Measurements from ENCODE around the gene GRAMD4.

The GRAMD4 gene

DNA sequence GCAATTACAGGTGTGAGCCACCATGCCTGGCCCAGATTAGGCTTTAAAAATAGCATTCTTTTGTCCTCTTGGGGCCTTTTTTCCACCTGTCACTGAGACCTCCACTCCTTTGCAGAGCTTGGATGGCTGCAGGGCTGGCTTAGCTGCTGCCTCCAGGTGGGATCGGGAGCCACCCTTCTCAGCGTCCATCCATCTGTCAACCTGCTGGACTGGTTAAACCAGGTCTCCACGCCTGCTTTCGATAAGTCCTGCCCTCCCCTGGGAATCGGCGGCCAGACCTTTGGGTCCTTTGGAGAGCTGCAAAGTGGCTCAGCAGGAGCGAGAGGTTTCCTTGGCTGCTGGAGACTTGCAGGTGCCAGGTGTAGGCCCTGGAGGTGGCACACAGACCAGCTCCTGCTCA, 23.4 kb upstream of the GRAMD4 start:
- DNase-seq (ENCODE audit: low read depth), result no peak

DNA sequence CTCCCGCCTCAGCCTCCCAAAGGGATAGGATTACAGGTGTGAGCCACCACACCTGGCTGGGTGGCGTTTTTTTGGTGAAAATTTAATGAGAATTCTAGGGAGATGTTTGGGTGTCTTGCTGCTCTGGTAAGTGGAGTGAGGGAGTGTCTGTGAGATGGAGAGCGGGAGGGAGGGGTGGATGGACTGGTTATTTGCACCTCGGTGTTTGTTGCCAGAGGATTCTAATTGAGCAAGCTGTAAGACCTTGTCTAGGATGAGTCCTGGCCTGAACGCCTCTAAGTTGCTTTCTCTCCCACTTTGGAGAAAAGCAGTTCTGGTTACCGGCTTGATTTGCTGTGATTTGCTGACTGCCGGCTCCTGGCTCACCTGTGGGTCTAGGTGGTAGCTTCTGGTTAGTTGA, 22.0 kb upstream of the GRAMD4 start:
- no peak for DNase-seq (ENCODE audit: low read depth)

DNA sequence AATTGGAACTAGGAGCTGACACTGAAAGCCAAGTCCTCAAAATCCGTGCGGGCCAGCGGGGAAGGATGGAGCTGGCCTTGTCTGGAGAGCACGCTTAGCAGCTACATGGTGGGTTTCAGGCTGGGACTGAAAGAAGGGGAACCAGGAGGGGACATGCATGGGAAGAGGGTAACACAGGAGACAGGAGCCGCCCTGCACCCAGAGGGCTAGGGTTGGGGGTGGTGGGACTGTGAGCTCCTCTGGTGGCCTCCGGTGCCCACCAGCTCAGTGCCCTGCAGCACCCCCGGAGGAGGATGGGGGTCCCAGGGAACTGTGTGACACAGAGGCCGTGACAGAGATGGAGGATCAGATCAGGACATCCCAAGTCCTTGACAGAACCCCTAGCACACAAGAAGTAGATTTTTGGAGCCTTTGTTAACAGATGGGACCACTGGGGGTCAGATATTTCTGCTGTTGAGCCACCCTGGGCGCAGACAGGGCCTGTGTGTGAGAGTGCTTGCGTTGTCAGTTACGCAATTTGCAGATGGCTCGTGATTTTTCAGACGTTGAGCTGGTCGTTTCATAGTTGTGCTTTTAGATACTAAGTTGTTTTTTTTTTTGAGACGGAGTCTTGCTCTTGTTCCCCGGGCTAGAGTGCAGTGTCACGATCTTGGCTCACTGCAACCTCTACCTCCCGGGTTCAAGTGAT, 21.3 kb upstream of the GRAMD4 start:
- DNase-seq (ENCODE audit: low read depth), result no peak

DNA sequence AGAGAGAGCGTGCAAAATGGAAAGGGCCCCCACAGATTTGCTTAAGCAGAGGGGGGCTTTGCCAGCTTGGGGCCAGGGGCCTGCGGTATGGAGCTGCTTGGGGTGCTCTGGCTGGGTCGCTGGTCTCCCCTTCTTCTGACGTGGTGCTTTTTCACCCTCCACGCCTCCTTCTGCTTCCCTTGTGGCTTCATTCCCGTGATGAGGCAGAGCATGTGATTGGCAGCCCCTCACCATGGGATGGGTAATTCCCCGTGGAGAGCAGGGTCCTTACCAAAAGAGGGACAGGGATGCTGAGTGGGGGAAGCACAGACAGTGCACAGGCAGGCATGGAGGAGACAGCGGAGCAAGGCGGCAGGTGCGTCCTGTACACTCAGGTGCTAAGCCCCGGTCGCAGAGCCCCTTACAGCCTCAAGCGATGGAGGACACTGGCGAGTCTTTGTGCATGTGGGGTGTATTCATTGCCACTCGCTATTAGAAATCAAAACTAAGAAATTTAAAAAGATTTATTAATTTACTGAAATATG, 19.9 kb upstream of the GRAMD4 start:
- DNase-seq (ENCODE audit: low read depth), result no peak

DNA sequence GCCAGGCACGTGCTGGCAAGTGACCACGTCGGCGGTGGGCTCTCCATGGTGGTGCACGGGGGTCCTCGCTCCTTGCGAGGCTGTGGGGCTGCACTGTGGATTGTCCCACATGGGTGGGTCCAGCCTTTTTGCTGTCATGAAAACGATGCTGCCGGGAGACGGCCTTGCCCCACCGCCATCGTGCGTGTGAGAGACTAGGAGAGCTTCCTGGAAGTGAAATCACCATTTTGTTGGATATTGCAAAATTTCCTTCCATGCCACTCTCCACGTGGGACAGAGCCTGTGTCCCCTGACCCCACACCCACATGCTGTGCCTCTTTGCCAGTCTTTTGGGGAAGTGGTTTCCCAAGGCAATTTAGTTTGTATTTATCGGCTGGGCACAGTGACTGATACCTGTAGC, 18.2 kb upstream of the GRAMD4 start:
- no peak for DNase-seq (ENCODE audit: low read depth)

DNA sequence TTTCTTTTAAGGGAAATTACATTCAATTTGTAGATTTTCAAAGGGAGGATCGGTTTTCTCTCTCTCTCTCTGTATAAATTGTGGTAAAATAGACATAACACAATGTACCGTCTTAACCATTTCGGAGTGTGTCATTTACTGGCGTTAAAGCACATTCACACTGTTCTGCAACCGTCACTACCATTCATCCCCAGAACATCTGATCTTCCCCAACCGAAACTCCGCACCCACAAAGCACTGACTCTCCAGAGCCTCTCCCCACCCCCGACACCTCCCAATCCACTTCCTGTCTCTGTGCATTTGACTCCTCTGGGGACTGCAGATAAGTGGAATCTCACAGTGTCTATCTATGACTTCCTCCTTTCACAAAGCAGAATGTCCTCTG, 15.9 kb upstream of the GRAMD4 start:
- no peak for DNase-seq (ENCODE audit: low read depth)

DNA sequence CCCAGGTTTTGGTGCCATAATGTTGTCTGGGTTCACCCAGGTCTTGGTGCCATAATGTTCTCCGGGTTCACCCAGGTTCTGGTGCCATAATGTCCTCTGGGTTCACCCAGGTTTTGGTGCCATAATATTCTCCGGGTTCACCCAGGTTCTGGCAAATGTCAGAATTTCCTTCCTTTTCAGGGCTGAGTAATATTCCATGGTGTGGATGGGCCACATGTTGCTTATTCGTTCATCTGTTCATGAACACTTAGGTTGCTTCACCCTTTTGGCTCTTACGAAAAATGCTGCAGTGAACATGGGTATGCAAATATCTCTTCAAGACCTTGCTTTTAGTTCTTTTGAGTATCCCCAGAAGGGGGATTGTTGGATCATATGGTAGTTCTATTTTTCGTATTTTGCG, 15.1 kb upstream of the GRAMD4 start:
- no peak for DNase-seq (ENCODE audit: low read depth)

DNA sequence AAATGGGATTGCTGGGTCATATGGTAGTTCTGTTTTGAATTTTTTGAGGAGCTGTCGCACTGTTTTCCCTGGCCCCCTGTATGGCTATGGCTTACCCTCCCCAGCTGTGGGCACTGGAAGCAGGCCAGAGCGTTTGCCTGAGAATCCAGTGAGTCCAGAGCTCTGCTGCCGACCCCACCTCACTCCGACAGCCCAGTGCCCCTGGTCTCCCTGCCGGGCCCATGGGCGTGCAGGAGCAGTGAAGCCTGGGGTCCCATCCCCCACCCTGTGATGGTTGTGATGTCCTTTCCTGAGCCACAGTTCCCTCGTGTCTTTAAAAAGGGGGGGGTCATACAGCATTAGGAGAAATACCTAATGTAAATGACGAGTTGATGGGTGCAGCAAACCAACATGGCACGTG, 13.3 kb upstream of the GRAMD4 start:
- DNase-seq (ENCODE audit: low read depth), result no peak

DNA sequence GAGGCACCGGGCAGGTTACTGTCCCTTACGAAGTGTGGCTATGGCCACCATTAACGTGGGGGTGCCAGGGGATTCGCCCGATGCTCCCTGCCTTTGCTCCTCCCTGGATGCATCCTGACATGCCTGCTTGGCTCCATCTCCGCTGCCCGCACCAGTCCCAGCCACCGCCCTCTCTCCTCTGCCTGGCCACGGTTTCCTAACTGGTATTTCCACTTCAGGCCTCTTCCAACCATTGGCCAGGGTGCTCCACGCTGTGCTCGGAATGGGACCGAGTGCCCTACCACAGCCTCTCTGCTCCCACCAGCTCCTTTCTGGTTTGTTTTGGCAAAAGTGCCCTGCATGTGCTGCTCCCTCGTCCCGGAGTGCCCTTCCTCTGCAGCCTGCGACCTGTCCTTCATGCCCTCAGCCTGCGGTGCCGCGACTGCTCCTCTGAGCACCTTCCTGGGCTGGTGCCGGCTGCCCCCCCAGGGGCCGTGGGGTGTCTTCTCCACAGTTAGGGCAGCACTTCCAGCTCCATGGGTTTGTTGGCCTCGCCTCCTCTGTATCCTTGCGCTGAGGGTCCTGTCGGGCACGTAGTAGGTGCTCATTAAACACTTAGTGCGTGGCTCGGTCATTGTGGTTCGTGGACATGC, 12.6 kb upstream of the GRAMD4 start:
- no peak for DNase-seq (ENCODE audit: low read depth)

DNA sequence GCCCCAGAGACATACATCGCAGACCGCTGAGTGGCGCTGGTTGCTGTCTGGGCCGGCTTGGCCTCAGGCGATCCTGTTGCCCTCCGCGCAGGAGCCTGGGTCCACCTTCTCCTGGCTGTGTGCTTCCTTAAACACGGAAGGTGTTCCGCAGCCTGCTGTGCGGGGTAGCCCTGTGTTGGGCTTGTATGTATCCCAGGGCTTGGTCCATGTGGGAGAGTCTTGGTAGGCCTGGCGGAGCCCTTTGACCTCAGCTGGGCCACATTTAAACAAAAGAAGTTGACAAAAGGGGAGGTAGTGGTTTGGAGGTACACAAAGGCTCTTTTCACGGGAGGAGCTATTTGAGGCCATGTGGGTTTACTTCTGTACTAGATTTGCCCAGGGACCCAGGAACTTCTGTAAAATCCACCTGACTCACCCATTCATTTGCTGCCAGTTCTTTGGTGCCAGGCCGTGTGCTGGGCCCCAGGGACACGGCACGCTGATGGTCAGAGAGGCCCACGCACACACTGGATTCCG, 11.0 kb upstream of the GRAMD4 start:
- no peak for DNase-seq (ENCODE audit: low read depth)

DNA sequence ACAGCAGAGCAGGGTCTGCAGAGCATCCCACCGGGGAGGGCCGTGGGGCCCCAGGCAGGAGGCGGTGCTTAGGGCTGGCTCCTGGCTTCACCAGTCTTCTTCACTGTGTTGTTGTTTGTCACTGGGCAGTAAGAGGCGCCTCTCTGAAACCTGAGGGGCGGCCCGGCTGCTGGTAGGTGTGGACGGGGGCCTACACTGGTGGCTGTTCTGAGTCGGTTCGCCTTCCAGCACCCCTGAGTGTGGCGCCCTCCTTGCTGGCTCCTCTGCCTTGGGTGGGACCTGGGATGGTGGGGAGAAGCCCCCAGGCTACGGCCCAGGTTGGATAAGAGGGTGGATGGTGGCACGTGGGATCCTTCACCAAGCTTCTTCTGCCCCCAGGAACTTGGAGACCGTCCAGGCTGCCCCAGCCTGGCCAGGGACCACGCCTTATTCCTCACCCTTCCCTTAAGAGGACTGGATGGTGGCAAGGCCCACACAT, 10.4 kb upstream of the GRAMD4 start:
- no peak for DNase-seq (ENCODE audit: low read depth)

DNA sequence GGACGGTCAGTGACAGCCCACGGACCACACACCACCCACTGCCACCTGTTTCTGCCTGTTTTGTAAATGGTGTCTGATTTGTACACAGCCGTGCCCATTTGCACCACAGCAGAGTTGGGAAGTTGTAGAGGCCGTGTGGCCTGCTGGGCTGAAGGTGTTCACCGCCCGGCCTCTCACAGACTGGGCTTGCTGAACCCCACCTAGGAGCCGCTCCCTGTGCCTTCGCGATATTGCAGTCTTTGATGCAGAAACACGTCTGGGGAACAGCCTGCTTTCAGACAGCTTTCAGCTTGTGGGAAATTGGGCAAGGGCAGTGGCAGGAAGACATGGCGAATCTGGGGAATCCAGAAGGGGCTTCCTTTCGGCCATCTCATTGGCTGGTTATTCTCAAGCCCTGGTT, 9.8 kb upstream of the GRAMD4 start:
- DNase-seq (ENCODE audit: low read depth), result no peak

DNA sequence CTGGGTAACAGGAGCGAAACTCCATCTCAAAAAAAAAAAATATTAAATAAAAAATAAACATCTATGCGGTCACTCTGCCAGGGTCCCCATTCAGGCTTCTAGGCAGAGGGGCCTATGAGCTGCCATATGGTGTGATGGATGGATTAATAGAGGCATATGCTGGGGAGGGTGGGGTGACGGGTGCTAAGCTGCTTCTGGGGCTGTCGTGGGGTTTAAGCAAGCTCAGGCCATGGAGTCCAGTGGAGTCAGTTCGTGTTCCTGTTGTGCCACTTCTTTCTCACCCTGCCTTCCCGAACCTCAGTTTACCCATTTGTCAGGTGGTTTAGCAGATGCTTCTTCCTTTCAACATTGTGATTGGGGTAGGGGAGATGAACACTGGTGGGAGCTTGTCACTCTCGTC, 9.0 kb upstream of the GRAMD4 start:
- DNase-seq (ENCODE audit: low read depth), result no peak

DNA sequence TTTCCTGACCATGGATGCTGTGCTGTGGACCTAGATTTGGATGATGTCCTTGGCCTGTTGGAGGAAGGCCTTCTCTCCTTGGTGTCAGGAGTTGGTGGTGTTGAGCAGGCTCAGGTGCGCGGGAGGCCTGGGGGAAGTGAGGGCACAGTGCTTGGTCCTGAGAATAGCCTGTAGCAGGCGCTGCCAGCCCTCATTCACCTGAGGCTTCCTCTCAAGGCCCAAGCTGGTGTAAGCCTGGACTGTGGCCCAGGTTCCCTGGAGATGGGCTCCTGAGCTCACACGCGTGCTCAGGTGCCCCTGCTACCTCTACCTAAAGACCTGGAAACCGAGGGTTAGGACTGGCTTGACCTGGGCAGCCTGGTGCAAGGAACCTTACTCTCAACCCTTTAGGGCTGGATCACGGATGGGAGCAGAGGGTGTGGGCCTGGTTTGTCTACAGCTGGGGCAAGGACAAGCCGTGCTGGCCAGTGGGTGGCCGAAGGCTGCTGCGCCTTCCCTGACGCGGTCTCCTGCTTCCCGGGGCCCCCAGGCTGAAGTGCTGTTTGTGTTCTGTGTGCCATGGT, 7.8 kb upstream of the GRAMD4 start:
- DNase-seq (ENCODE audit: low read depth), result no peak

DNA sequence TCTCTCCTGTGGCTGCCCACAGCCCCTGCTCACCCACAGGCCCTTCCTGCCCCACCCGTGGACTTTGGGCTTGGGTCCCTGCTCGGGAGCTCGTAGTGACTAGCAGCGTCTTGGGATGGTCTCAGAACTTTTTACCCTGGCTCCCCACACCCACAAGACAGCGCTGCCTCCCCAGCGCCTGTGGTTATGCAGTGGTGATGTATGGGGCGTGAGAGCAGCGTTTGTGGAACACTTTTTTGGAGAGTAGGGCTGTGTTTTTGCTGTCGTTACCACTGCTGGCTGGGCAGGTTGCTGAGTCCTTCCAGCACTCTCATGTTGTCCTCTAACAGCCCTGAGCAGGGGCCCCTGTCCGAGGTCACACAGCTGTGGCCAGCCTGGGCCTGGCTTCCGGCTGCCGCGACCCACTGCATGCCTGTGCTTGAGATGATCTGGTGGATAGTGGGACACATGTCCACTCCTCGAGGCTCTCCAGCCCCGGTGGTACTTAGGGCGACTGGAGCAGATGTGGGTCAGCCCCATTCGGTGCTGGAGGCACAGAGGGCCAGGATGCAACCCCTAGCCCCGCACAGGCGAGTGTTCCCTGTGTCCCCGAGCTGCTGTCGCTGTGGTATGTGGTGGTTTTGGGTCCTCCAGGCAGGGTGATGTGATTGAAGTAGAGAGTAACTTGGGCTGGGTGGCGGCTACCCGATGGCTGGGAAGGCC, 7.1 kb upstream of the GRAMD4 start:
- DNase-seq (ENCODE audit: low read depth), result peak; percentile 22

DNA sequence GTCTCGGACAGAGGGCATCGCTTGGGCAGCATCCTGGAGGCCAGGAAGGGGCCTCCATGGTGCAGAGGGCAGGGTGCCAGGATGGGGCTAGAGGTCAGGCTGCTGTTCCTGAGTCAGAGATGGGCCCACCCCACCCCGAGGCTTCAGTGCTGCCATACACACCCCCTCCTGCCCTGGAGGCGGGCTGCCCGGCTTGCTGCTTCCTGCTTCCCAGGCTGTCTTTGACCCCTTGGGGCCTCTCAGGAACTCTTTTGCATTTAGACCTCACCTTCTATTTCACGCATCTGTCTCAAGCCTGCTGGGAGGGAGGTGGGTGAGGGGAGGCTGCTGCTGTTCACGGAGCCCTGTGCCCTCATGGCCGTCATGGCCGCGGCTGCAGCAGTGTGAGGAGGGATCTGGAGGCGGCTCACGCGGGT, 6.6 kb upstream of the GRAMD4 start:
- no peak for DNase-seq (ENCODE audit: low read depth)

DNA sequence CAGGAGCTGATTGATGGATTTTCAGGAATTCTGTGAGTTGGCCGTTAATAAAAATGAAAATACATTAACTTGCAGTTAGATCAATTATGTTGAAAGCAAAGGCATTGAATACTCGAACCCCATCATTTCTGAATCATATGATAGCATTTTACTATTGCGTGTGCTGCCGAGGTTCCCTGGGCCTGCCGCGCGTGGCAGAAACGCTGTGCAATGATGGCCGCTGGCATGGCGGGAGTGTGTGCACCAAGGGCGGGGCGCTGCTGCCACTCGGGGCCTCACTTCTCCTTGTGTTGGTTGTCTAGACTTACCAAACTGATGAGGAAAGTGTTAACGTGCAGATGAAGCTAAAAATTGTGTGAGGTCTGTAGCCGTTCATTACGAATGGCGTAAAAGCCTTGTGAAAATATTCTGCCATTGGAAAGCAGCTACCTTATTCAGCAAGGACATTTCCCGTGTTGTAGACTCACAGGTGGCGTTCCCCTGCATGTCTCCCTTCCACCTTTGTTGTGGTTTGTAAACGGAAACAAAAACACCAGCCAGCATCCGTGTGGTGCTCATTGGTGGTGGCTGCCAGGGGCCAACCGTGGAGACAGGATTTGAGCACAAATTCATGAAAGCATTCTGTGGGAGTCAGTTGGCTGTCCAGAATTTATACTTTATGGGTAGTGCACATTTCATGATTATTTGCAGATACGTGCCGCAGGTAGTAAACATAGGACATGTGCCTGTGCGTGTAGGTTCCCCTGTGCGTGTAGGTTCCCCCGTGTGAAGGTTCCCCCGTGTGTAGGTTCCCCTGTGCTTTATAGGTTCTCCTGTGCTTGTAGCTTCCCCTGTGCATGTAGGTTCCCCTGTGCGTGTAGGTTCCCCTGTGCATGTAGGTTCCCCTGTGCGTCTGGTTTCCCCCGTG, 5.9 kb upstream of the GRAMD4 start:
- peak; percentile 65 for DNase-seq (ENCODE audit: low read depth)

DNA sequence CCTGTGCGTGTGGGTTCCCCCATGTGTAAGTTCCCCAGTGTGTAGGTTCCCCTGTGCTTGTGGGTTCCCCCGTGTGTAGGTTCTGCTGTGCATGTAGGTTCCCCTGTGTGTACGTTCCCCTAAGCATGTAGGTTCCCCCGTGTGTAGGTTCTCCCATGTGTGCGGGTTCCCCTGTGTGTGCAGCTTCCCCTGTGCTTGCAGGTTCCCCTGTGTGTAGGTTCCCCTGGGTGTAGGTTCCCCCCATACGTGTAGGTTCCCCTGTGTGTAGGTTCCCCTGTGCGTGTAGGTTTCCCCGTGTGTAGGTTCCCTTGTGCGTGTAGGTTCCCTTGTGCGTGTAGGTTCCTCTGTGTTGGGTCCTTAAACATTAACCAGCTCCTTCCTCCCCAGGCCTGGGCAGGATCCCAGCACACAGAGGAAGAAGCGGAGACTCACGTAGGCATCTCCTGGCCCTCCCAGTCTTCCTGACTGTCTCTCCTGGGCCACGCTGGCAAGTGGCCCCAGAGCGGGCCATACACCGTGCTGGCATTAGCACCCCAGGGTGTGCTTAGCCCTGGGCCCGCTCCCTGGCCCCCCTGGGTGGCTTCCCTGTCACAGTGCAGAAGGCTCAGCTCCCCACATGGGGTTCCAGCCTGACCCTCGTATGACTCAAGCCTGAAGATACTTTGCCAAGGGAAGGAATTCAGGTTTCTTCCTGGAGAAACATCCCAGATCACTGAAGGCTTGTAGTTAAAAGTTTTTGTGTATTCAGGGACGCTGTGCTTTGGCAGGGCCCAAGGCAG, 2.8 kb upstream of the GRAMD4 start:
- DNase-seq (ENCODE audit: low read depth), result no peak

DNA sequence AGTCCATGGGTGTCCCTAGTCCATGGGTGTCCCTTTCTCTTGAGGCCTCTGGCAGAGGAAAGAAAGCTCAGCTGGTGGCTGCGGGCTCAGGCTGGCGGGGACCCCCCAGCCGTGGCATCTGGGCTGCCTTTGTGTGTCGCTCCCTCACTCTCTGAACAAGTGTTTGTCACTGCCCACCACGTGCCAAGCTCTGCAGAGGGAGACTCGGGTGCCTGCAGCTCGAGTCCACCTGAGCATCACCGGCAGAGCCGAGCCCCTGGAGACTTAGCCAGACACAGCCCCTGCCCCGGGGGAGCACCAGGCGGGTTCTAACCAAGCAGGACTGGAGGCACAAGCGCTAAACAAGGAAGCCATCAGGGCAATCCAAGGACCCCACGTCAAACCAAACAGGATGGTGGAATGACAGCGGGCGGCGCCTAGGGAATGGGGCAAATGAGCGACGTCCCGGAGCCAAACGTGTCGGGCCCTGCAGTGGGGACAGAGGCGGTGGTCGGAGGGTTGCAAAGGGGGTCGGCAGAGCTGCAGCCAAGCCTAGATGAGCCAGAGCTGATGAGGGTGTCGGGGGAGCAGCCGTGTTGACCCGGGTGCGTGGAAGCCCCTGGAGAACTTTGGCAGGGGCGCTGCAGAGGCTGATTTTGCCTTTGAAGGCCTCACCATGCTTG, 2.1 kb upstream of the GRAMD4 start:
- no peak for DNase-seq (ENCODE audit: low read depth)

DNA sequence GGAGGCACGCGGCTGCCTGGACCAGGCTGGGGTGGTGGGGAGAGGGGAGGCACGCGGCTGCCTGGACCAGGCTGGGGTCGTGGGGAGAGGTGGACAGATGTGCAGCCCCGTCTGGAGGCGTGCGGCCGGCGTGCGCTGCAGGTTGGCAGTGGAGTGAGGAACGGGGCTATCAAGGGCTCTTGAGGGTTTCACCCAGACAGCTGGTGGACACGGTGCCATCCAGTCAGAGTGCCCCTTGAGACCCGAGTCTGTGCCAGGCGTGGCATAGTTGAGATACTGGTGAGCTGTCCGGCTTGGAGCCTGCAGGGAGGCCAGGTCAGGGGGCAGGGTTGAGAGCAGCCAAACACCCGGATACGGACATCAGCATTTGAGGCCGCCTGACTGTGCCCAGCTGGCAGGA, 1.5 kb upstream of the GRAMD4 start:
- DNase-seq (ENCODE audit: low read depth), result no peak
